Central memory CD4-positive, alpha-beta T cell (primary cell): ENCODE data around the gene WRAP73.

Source experiments
- DNase-seq: peaks from one replicate; pipeline ENCODE4 v3.0.0; 2022

Gene WRAP73

DNA sequence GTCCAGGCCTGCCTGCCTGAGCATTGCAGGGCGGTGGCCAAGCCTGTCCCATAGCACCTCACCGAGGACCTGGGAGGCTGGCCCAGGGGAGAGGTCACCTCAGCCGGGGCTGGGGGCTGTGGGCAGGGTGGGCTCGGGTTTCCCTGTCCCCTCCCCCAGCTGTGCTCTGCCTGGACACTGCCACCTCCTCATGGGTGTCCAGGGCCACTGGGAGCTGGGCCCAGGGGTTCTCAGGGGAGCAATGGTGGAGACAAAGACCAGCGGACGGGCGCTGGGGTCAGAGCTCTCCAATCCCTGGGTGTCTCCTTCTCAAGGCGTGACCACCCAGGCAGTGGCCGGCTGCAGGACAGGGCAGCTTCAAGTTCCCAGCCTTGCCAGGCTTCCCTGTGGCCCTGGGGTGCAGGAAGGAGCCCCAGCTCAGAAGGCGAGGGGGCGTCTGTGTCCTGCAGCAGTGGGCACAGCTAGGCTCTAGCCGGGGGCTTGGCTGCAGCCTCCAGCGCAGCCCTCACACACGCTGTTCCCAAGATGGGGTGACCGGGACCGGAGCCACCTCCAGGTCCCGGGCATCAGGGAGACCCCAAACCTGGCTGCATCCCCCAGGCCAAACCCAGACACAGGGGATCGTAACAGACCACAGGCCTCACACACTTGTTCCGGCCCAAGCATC lies 31.5 kb upstream of the WRAP73 start:
- DNase-seq: no peak

- DNase-seq: no peak
These were observed 30.8 kb upstream of the WRAP73 start for GRCh38 chr1:3680488-3681230.

GRCh38 chr1:3679799-3680453 lies 30.0 kb upstream of the WRAP73 start:
- DNase-seq: no peak

DNA sequence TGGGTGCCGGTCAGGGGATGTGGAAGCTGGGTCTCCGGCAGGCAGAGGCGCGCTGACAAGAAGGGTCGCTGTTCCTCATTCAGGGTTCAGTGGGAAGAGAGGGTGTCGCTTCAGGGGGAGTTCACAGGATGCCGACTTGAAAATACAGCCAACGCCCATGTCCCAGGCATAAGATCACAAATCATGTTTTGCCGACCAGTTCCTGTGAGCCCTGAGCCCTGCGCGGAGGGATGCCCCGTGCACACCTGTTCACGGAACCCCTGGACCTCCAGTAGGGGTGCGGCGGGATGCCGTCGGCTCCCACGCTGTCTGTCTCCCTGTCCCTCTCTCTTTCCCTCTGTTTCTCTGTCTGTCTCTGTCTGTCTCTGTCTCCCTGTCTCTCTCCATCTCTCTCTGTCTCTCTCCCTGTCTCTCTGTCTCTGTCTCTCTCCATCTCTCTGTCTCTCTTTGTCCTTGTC lies 29.2 kb upstream of the WRAP73 start:
- DNase-seq: no peak

GRCh38 chr1:3678361-3679097 lies 28.6 kb upstream of the WRAP73 start:
- no peak for DNase-seq

GRCh38 chr1:3677484-3677883 lies 27.6 kb upstream of the WRAP73 start:
- no peak for DNase-seq

DNA sequence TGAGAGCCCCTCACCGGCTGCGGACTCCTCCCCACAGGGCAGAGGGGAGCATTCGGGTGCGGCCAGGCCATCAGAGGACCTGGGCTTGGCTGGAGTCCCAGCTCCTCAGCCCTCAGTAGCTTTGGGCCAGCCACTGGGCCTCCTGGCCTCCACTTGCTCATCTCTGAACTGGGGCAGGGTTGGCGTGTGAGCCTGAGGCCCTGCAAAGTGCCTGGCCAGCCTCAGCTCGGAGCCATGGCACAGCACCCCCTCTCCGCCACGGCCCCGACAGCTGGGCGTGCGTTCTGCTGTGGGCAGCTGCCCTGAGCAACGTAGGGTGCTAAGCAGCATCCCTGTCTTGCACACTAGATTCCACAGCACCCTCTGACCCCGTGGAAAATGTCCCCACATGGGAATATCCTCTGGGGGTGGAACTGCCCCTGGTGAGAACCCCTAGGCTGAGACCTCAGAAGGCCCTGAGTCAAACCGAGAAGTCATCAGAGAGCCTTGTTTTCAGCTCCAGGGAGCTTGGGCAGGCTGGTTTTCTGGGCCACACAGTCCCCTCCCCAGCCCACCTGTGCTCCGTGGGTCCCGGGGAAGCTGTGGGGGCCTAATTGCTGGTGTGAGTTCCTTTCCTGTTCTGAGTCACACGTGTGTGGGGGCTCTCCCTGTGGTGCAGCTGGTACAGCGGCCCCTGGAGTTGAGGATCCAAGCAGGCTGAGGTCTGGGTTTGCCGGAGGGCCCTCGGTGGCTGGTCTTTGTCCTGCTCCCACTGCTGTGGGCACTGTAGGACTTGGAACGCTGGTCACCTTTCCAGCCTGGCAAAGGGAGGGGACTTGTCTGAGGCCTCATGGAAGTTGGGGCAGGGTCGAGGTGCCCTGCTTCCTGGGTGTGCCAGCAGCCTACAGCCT lies 26.9 kb upstream of the WRAP73 start:
- DNase-seq: no peak

GRCh38 chr1:3675436-3675835 lies 25.5 kb upstream of the WRAP73 start:
- DNase-seq: no peak

- DNase-seq: no peak
These were observed 24.5 kb upstream of the WRAP73 start for GRCh38 chr1:3674100-3675094.

GRCh38 chr1:3673381-3674099 lies 23.6 kb upstream of the WRAP73 start:
- no peak for DNase-seq

- DNase-seq: no peak
These were observed 23.1 kb upstream of the WRAP73 start for GRCh38 chr1:3672971-3673361.

DNA sequence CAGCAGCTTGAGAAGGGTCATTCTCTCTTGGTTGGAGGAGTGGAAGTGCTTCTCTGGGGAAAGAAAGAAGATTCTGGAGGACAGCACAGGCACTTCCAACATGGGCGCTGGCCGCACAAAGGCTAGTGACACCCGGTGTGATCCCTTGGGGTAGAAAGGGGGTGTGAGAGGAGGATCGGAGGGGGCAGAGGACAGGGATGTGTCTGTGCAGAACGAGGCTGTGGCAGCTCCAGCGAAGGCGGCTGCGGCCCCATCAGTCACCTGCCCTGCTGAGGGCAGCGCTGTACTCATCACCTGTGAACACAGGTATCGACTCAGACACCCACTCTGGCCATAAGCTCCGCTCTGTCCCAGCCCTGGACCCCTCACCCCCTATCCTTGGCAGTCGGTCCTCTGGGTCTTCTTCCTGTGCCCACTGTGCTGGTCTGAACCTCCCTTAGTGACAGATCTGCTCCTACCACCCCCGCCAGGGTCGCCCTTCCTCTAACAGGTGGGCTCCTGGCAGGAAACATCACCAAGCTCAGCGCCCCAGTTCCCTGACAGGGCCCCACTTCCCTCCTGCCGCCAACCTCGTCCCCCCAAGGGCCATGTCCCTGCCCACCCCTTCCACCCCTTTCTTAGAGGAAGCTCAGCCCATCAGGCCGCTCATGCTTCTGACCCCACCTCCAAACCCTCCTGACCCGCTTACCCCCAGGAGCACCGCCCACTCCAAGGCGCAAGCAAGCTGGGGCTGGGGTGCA lies 22.5 kb upstream of the WRAP73 start:
- no peak for DNase-seq

DNA sequence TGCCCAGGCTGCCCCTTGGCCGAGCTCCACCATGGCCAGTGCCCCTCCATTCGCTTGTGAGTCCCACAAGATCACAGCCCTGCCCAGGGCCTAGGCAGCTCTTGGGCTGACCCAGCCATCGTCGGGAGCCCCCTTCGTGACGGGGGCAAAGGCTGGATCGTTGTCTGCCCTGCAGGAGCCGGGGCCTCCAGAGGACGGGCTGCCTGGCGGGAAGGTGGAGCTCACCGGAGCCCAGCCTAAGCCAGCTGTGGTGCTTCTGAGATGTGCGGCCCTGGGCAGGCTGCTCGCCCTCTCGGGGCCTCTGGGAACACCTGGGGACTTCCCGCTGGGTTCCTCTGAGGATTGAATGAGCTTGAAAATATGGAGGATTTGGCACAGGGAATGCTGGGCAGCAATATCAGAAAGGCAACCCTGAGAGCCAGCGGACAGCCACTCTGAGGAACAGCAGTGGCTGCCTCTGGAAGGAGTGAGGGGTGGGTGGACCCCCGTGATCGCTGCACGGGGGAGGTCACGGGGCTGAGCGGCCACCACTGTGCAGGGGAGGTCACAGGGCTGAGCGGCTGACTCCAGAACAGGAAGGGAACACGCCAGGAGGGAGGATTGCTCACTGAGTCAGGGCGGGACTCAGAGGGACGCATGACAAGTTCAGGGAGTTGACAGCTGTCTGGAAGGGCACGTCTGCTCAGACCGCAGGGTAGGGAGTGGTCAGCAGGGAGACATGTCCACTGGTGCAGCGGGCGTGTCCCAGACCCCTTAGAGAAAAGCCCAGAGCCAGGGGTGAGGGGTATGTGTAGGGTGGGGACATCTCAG lies 21.7 kb upstream of the WRAP73 start:
- DNase-seq: no peak

DNA sequence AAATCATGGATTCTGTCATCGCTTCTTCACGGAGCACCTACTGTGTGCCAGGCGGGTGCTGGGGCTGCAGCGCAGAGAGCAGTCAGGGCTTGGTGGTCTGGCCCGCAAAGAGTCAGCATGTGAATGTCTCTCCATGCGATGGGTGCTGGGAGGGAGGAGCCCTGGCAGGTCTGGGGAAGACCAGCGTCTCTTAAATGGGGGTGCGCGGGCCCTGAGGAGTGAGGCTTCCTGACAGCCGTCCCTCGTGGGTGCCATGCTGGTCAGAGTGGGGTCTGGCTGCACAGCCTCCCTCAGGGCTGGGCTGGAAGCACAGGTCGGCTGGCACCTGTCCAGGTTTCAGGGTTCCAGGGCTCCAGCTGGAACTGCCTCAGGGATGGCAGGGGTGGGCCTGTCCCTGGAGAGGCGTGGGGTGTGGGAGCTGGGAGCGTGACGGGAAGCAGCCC lies 20.9 kb upstream of the WRAP73 start:
- DNase-seq: no peak

- no peak for DNase-seq
These were observed 20.1 kb upstream of the WRAP73 start for GRCh38 chr1:3669971-3670431.

DNA sequence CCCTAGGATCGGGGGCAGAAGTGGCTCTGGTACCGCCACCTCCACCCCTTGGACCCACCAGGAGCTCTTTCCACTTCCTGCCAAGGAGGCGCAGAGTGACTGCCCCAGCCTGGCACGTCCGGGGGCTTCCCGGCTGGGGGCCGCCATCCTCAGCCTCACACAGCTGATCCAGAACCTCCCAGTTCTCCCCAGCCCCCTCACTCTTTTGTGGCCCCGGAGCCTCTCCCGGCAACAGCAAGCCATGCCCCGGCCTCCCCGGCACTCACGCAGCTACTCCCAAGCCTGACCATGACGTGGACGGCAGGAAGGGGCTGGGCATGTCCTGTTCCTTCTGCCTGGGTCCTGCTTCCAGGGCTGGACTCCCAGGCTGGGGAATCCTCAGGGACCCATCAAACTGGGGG lies 19.5 kb upstream of the WRAP73 start:
- no peak for DNase-seq

GRCh38 chr1:3668585-3669300 lies 18.8 kb upstream of the WRAP73 start:
- DNase-seq: no peak

DNA sequence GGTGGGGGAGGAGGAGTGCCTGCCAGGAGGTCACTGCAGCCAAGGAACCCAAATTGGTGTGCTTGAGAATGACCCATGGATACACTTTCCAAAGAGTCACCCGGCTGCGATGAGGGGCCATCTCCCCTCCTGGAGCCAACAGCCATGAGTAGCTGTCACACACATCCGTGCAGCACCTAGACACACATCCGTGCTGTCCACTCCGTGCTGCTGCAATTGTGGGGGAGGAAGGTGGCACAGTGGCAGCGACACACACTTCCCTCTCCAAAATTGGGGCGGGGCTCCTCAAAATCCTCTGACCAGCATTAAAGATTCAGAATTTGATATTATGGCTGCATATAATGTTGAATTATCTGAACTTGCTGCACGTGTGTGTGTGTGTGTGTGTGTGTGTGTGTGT lies 18.2 kb upstream of the WRAP73 start:
- DNase-seq: no peak
